HG03060 (cell line): ENCODE data around the gene SPATA46.
"Not testable (repeated sequence)": the region's sequence is repeated elsewhere in the genome, so short reads cannot be mapped to it uniquely, and the experiment has no call there.

Source experiments
- ATAC-seq: cut with Tn5 transposase; IDR thresholded peaks from one replicate; pipeline ENCODE4 v1.9.1; 2021; ENCODE audit warnings: low read depth, moderate number of reproducible peaks; ENCODE audit not compliant: unreplicated experiment

Gene SPATA46

GRCh38 chr1:162359523-162360236, 17.0 kb downstream of the SPATA46 start:
- no peak for ATAC-seq

DNA sequence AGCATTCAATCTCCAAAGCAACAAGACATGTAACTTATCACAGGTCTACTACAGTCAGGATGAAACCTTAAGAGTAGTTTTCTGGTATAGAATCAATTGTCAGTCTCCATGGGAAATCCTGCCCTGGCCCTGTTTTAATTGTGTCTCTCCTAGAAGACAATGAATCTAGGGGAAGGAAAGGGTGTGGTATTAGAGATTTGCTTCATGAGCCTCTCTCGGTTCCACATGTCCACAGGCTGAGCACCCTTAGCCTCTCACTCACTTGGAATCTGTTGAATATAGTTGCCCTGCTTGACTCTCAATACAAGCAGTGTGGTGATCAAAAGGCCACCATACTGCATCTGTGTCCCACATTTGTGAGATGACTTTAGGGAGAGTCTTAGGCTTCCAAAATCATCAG, 17.7 kb downstream of the SPATA46 start:
- ATAC-seq = no peak

DNA sequence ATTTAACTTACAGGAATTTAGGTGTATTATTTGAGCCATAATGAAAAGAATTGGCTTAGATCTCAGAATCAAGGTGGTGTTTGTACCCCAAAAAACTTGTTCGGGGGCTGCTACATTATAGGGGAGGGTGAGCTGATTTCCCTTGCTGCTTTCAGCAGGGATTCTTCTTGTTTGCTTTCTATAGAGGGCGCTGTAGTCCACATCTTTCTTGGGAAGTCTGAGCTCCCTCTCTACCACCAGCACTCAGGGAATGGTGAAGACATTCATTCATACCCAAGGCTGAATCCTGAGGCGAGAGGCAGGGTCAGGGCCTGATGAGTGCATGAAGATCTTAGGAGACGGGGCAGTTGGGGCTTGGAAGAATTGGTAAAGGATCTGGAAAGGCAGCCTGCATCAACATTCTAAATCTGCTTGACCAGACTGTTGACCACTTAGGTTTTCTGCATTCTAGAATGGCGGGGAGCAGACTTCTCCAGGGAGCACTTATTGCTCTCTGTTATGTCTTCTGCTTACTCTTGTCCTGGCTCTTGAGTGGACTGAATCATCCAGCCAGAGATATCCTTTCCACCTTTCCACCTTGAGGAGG, 18.9 kb downstream of the SPATA46 start:
- no peak for ATAC-seq

DNA sequence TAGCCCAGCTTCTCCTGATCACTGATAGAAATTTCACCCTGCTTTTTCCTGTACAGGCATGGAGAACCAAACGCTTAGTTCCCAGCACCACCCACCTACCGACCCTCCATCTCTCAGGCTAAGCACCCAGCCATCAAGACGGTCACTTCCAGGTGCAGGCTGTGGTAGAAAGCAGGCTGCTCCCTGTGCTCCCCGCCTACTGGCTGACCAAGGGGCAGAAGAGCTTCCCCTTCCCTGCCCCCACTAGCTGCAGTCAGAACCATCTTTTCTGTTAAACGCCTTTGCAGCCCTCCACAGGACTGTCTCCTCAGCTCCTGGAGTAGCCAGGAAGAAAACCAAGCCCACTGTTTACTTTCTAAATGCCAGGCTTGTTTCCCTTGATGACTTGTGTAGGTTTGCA, 23.0 kb downstream of the SPATA46 start:
- ATAC-seq = no peak

GRCh38 chr1:162353078-162353477, 23.6 kb downstream of the SPATA46 start:
- ATAC-seq = no peak

GRCh38 chr1:162351874-162352273, 24.8 kb downstream of the SPATA46 start:
- ATAC-seq = not testable (repeated sequence)

DNA sequence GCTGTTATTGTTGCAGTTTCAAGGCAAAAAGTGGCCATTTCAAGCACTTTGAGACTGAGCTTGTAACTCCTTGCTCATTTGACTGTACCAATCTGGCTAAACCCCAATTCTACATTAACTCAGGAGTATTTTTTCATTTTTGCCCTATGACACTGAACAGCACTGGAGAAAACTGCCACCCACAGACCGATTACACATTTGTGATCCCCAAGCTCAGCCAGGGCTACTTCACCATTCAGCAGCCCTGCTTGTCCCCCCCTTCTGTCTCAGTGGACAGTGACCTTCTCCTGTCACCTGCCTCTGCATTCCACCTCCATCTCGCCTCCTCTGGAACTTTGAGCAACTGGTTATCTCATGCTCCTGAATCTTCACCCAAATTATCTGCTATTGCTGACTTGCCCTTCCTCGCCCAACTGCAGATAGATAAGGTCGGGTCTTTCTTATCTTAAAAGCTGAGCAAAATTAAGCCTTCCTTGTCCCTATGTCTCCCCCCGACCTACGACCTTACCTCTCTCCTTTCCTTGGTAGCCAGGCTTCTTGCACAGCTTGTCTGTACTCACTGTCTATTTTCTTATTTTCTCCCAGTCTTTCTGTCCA, 25.3 kb downstream of the SPATA46 start:
- ATAC-seq = no peak

DNA sequence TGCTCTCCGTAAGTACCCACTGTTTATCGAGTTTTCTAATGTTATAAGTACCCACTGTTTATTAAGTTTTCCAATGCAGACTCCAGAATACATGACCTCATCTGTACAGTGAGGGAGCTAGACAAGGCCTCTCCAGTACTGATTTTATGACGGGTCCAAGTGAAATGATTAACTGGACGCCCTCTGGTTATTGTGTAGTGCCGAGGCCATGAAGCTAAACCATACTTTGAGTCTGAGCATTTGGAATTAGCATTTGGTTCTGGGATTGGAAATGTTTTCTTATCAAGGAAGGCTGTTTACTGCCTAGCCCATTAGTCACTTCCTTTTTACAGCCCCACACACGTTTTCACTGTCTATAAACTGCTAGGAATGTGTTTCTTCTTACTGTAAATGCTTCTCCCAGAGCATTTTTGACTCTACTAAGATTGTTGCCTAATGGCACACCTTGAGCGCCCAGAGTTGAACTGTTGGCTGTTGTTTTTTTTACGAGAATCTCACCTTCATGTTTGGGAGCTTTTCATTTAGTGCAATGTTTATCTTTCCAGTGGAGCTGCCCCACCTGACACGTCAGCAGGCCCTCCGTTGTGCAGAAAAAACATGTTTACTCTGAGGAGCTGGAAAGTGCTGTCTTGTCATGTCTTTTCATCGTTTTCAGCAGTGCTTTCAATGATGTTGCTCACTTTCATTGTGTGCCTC, 26.9 kb downstream of the SPATA46 start:
- ATAC-seq = no peak

GRCh38 chr1:162347281-162347680, 29.4 kb downstream of the SPATA46 start:
- ATAC-seq = no peak

DNA sequence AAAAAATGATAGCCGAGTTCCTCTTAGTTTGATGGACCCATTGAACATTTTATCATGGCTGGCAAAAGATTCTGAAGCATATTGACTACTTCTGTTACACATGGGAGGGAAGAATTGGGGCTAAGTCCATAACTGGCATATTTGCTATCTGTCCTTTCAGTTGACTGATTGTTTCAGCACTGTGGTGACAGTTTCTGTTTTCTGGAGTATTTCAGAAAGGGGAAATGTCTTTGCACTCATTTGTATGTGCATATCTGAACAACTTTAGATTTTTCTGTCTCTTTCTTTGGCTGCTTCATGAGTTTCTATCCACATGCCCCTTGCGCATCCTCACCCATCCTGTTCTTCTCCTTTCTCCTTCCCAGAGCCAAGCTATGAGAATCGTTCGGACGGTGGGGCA, 33.2 kb downstream of the SPATA46 start:
- ATAC-seq = no peak

DNA sequence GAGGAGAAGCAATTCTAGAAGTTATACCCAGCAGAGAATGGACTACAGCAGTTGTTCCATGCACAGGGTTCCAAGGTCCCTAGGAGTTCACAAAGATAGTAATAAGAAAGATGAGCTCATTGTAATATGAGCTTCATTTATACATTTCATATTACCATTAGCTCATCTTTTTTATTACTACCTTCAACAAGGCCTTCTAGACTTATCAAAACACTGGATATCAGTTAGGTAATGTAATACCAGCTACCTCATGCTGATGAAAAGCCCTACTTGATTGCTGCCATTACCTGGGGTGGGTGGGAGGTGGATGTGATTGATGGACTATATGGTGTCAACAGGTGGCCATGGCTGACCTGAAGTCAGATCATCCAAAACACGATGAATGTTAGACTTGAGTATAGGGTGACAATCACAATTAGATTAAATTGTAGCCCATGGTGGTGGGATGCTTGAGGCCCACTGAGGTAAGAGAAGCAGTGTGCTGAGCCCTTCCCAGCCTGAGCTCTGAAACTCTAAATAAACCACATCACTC, 34.1 kb downstream of the SPATA46 start:
- no peak for ATAC-seq

GRCh38 chr1:162336621-162337285, 39.9 kb downstream of the SPATA46 start:
- no peak for ATAC-seq

DNA sequence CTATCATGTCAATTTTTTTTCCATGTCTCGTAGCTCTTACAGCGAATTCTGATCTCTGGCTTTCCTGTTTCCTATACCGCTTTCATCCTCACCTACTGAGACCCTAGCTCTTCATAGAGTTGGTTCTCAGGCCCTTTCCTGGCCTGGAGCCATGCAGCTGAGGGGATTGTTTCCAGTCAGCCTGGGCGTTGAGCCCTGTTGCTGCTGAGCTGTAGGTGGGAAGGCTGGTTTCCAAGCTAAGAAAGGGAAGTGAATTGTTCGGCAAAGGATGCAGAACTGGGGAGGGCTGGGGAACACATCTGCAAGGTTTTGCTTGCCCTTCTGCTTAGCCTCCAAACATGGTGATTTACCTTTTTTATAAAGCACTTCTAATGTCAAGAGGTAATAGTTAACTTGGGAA, 41.5 kb downstream of the SPATA46 start:
- no peak for ATAC-seq

DNA sequence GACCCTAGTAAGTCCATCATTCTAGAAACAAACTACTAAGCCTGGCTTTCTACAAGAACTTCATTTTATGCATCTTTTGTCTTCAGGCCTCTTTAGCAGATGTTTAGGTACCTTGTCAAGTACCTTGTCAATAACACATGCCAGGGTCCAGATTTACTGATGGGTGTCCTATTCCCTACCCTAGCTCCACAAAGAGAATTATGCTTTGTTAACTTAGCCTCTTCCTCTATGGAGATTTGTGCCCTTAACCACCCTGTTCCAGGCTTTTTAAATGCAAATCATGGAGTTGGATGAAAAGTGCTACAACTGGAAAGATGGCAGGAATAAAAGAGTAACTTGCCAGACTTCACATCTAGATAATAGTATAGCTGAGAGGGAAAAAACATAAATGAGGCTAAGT, 42.7 kb downstream of the SPATA46 start:
- no peak for ATAC-seq

- no peak for ATAC-seq
Observed at GRCh38 chr1:162329826-162330225, 46.8 kb downstream of the SPATA46 start.

DNA sequence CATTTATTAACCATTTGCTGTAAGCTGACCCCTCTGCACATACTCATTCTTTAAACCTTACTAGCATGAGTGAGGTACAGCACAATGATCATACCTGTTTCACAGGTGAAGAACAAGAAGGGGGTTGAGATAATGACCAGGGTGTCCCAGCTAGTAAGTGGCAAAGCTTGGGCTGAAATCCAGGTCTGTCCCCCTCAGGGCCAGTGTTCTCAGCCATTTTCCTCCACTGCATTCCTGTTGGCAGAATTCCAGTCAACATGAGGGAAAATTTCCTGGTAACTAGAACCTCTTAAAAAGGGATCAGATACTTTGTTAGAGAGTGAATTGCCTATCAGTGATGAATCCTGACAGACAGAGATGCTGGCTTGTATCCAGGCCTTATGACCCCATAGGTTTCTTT, 48.1 kb downstream of the SPATA46 start:
- no peak for ATAC-seq

DNA sequence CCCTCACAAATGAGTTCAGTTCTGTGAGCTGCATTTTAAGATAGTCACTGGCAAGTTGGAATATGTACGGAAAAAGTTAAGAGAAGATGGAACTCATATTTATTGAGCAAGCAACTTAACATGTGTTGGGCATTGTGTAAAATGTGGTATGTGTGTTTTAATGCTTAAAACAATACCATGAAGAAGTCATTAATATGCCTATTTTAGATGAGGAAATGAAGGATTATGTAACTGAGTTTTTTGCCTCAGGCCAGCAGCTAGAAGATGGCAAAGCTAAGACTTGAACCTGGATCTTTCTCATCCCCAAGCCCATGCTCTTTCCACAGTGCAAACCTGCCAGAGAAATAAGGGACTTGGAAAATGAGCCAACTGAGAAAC, 48.9 kb downstream of the SPATA46 start:
- no peak for ATAC-seq

- no peak for ATAC-seq
Observed at GRCh38 chr1:162327144-162327787, 49.4 kb downstream of the SPATA46 start.

GRCh38 chr1:162326559-162326958, 50.1 kb downstream of the SPATA46 start:
- no peak for ATAC-seq

DNA sequence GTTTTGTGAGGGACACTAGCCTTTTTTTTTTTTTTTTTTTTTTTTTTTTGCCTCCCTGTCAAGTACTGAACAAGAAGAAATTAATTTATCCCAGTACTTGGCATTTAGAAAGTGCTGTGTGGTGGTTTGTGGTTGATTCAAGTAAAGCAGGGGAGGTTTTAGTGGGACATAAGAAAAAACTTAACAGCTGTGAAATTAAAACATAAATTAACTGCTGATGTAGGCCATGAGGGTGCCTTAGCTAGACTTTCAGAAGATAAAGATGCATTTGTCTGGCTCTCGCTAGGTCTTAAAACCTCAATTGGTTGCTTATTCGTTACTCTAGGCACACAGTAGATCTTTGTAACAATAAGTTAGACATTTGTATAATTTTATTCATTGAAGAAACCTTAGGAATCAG, 52.3 kb downstream of the SPATA46 start:
- ATAC-seq = no peak
